Panc1 (cell line): ENCODE measurements around the gene YIF1A. TPM values are rescaled to one million over a fixed set of nuclear protein-coding genes. Genes with fewer than 3 reads are reported as not detected.

Experiments used
- ATAC-seq: fragments of 200-7000 bp; cut with Tn5 transposase; 2 replicates; pipeline ENCODE4 v1.9.1; 2020; ENCODE audit warnings: mild to moderate bottlenecking, moderate library complexity
- BruUV-seq: library from RNA; stranded (reverse); fragments of 400-500 nt; replicated peaks from 2 replicates; lab custom pipeline; 2021; lab: Mats Ljungman, UMichigan
- CTCF ChIA-PET: fragments of 300-600 bp; sonication (Branson Sonifier 250); formaldehyde crosslinking; loops from one replicate; lab custom pipeline; 2022; ENCODE audit warnings: antibody characterized with exemption; lab: Charles Lee
- POLR2A ChIA-PET: fragments of 300-600 bp; sonication (Branson Sonifier 250); formaldehyde crosslinking; loops from one replicate; lab custom pipeline; 2022; ENCODE audit warnings: antibody characterized with exemption; lab: Charles Lee
- DNase-seq: peaks from one replicate; pipeline ENCODE4 v3.0.0-alpha.2; 2010; ENCODE audit warnings: low read depth, low spot score
- H3K27ac ChIP-seq: 2 replicates; pipeline ENCODE4 v1.5.1; 2011; ENCODE audit warnings: mild to moderate bottlenecking, low read length, inconsistent platforms
- H3K27me3 ChIP-seq: fragments of 200-500 bp; sonication (Bioruptor generic); 2 replicates; pipeline ENCODE4 v1.6.0; 2014; ENCODE audit warnings: low read length, inconsistent platforms; ENCODE audit not compliant: control insufficient read depth, insufficient read depth
- H3K36me3 ChIP-seq: fragments of 200-500 bp; sonication (Bioruptor generic); 2 replicates; pipeline ENCODE4 v1.5.1; 2014; ENCODE audit warnings: inconsistent platforms, mild to moderate bottlenecking, low read length, moderate library complexity; ENCODE audit not compliant: control insufficient read depth, insufficient read depth
- H3K4me1 ChIP-seq: 2 replicates; pipeline ENCODE4 v1.5.1; 2011; ENCODE audit warnings: inconsistent platforms, mild to moderate bottlenecking, low read length, moderate library complexity; ENCODE audit not compliant: control insufficient read depth, insufficient read depth
- H3K4me3 ChIP-seq, 2 experiments: 2 replicates each; pipeline ENCODE4 v1.5.1; 2011 to 2012; ENCODE audit warnings: low read depth in 2 of 2, low read length in 2 of 2, mild to moderate bottlenecking in 2 of 2, inconsistent platforms in 1 of 2, moderate library complexity in 1 of 2
- H3K9me3 ChIP-seq: fragments of 200-500 bp; sonication (Bioruptor generic); 2 replicates; pipeline ENCODE4 v1.5.1; 2014; ENCODE audit warnings: low read depth, mild to moderate bottlenecking, inconsistent platforms, low read length, moderate library complexity; ENCODE audit not compliant: control insufficient read depth, insufficient read depth
- POLR2AphosphoS5 ChIP-seq: IDR thresholded peaks from 2 replicates; pipeline ENCODE4 v1.6.1; 2012; ENCODE audit warnings: mild to moderate bottlenecking, low read depth, low read length, moderate library complexity
- REST ChIP-seq, 2 experiments: IDR thresholded peaks; 2 replicates each; pipeline ENCODE4 v1.6.1; 2011 to 2012; ENCODE audit warnings: low read depth in 2 of 2, control low read depth in 1 of 2, low read length in 1 of 2, mild to moderate bottlenecking in 1 of 2, moderate library complexity in 1 of 2; ENCODE audit not compliant: insufficient read depth in 1 of 2
- SIN3A ChIP-seq: IDR thresholded peaks from 2 replicates; pipeline ENCODE4 v1.6.1; 2012; ENCODE audit warnings: low read depth, mild to moderate bottlenecking, low read length, moderate library complexity, borderline replicate concordance; ENCODE audit not compliant: insufficient read depth
- TCF7L2 ChIP-seq: IDR thresholded peaks from 2 replicates; pipeline ENCODE4 v1.6.1; 2011; ENCODE audit warnings: mild to moderate bottlenecking, low read depth, low read length, inconsistent platforms
- in situ Hi-C: cut with HindIII; loops from 2 replicates; pipeline ENCODE4 v1.10.0; 2016; ENCODE audit warnings: low sequenced_read_pairs, low pct_unique_long_range_greater_than_20kb
- intact Hi-C: fragments of 100-400 bp; cut with micrococcal nuclease; formaldehyde crosslinking; loops from one replicate; pipeline ENCODE4 v1.10.0; 2022; ENCODE audit not compliant: unreplicated experiment
- total RNA-seq: library from RNA; stranded (reverse); gene quantifications from one replicate; pipeline ENCODE4 v1.2.1, GENCODE V29; 2021; ENCODE audit not compliant: unreplicated experiment
- TF ChIP-seq, protein P1 (sequence below): fragments of 450-650 bp; IDR thresholded peaks from 2 replicates; pipeline ENCODE4 v1.5.1; 2017; ENCODE audit warnings: mild to moderate bottlenecking

Gene YIF1A
- total RNA-seq, 1 experiment from 2014 or later = 196 TPM

DNA sequence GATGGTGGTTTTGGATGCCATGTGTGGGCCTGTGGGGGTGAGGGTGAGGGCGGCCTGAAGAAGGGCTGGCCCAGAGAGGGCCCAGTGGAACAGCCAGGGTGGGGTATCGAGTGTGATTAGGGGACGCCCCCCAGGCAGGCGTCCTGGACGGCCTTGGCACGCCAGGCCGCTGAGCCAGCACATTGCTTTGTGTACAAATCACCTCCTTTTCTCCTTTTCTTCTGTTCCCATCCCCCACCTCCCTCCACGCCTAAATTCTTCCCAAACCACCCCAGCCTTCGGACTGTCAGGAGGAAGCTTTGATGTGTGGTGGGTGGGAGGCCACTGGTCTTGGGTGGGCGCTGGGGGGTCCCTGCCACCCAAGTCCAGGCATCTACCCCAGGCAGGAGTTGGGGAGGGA is 35.7 kb upstream of the YIF1A start:
- intact Hi-C loops (no loop called here), in situ Hi-C loops (no loop called here)
- CTCF ChIA-PET = no interaction called here
- ATAC-seq = no peak
- Histone ChIP-seq H3K36me3 (no peaks in the 10 kb centered on the region), H3K9me3 (no peaks in the 10 kb centered on the region), H3K27me3 (no peaks in the 10 kb centered on the region), H3K4me3 (no peak overlapping the region), H3K4me1 (peaks cover 18% of the 10 kb centered on the region), H3K27ac (no peak overlapping the region)
- POLR2A ChIA-PET = no interaction called here
- DNase-seq = no peak
- BruUV-seq = no TSS peak
- TF ChIP-seq POLR2AphosphoS5 (no peak), SIN3A (no peak), REST (IDR thresholded peaks at IDR 0.05; ENCODE audit: insufficient read depth in 1 of 2, low read depth in 2 of 2, low read length in 1 of 2) (no peak), TCF7L2 (no peak)
- TF ChIP-seq, protein P1, sequence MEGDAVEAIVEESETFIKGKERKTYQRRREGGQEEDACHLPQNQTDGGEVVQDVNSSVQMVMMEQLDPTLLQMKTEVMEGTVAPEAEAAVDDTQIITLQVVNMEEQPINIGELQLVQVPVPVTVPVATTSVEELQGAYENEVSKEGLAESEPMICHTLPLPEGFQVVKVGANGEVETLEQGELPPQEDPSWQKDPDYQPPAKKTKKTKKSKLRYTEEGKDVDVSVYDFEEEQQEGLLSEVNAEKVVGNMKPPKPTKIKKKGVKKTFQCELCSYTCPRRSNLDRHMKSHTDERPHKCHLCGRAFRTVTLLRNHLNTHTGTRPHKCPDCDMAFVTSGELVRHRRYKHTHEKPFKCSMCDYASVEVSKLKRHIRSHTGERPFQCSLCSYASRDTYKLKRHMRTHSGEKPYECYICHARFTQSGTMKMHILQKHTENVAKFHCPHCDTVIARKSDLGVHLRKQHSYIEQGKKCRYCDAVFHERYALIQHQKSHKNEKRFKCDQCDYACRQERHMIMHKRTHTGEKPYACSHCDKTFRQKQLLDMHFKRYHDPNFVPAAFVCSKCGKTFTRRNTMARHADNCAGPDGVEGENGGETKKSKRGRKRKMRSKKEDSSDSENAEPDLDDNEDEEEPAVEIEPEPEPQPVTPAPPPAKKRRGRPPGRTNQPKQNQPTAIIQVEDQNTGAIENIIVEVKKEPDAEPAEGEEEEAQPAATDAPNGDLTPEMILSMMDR = no peak

GRCh38 chr11:66323684-66324083 is 34.7 kb upstream of the YIF1A start:
- ATAC-seq (no peak), DNase-seq (no peak)
- ChIA-PET POLR2A (no interaction called here), CTCF (no interaction called here)
- intact Hi-C loops = no loop called here
- H3K9me3 ChIP-seq = no peaks in the 10 kb centered on the region
- no peak overlapping the region for H3K27ac ChIP-seq
- no TSS peak for BruUV-seq
- no peak for TF ChIP-seq POLR2AphosphoS5
- no peak for TF ChIP-seq SIN3A
- TF ChIP-seq, protein P1 = no peak
- no peak for TF ChIP-seq TCF7L2
- TF ChIP-seq REST (IDR thresholded peaks at IDR 0.05; ENCODE audit: insufficient read depth in 1 of 2, low read depth in 2 of 2, low read length in 1 of 2) = no peak
- peaks cover 16% of the 10 kb centered on the region for H3K4me1 ChIP-seq
- no peak overlapping the region for H3K4me3 ChIP-seq
- H3K27me3 ChIP-seq = no peaks in the 10 kb centered on the region
- H3K36me3 ChIP-seq = no peaks in the 10 kb centered on the region
- in situ Hi-C loops = no loop called here
